Activated gamma-delta T cell treated with Interleukin-2 at 50 U/mL for 16 hours (primary cell): ENCODE results near the gene COQ2.
"Not testable (repeated sequence)": the region's sequence is repeated elsewhere in the genome, so short reads cannot be mapped to it uniquely, and the experiment has no call there.

Experiments
- DNase-seq: peaks from one replicate; pipeline ENCODE4 v3.0.0-alpha.2; 2020

The COQ2 gene, protein sequence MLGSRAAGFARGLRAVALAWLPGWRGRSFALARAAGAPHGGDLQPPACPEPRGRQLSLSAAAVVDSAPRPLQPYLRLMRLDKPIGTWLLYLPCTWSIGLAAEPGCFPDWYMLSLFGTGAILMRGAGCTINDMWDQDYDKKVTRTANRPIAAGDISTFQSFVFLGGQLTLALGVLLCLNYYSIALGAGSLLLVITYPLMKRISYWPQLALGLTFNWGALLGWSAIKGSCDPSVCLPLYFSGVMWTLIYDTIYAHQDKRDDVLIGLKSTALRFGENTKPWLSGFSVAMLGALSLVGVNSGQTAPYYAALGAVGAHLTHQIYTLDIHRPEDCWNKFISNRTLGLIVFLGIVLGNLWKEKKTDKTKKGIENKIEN

GRCh38 chr4:83284193-83285054 lies at the start of gene COQ2:
Gene COQ2, minus strand, starts transcription at chr4:83284798. Its CDS starts 34 bp downstream, at chr4:83284764.
- DNase-seq, result peak; percentile 93

GRCh38 chr4:83331956-83332355 lies 47.4 kb upstream of the COQ2 start:
- no peak for DNase-seq

GRCh38 chr4:83329521-83330110 lies 45.0 kb upstream of the COQ2 start:
- no peak for DNase-seq

DNA sequence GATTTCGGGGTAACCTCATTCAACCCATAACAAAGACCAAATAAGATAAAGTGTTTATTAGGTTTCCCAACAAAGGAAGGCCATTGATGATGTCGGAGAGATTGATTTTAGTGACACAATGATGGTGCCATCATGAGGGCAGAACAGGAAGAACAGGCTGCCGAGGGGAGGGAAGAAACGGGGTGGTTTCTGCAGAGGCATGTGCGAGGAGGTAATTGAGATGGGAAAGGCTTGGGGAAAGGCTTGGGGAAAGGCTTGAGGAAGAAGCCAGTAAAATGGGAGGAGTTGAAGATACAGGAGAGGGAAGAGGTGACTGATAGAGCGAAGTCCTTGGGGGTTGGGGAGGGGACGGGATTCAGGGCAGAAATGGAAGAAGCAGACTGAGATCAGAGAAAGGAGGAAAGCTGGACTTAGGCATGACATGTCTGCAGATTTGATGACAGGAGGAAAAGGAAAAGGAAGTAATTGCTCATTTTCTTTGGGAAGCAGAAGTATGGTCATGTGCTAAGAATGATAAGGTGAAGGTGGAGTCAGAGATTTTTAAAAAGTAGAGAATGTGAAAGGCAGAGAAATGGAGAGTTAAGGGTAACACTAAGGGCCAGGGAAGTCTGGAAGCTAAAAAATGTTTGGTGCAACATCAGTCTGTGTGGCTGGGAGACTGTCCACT lies 44.1 kb upstream of the COQ2 start:
- no peak for DNase-seq

DNA sequence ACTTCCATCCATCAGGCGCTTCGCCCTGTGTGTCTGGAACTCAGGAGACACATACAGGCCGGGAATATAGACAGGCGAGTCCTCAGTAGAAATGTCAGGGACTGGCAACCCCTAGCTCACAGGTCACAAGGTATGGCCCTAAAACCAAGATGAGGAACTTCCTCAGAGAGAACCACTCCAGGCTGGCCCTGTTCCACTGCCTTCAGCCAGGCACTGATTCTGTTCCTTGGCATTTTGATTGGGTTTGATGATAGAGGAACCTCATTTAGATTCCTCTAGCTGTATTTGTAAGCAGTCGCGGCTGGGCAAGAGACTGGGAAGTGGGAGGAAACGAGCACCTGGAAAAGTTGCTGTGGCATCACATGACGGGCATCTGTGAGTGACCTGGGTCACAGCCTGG lies 41.9 kb upstream of the COQ2 start:
- DNase-seq, result no peak

DNA sequence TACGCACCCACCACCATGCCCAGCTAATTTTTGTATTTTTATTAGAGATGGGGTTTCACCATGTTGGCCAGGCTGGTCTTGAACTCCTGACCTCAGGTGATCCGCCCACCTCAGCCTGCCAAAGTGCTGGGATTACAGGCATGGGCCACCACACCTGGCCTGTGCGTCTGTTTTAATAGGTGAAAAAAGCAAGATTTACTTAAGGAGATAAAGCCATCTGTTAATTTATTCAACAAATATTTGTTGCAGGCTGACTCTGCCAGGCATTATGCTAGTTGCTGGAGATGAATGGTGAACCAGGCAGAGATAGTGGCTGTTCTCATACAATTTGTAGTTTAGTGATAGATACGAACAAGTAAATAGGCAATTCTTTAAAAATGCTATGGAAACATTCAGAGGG lies 40.7 kb upstream of the COQ2 start:
- DNase-seq, result not testable (repeated sequence)

DNA sequence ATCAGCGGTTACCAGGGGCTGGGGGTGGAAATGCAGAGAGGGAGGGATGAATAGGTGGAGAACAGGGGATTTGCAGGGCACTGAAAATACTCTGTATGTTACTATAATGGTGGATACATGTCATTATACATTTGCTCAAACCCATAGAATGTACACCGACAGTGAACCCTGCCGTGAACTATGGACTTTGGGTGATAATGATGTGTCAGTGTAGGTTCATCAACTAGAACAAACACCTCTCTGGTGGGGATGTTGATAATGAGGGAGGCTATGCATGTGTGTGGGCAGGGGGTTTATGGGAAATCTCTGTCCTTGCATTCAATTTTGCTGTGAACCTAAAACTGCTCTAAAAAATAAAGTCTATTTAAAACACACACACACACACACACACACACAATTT lies 38.5 kb upstream of the COQ2 start:
- DNase-seq, result no peak

DNA sequence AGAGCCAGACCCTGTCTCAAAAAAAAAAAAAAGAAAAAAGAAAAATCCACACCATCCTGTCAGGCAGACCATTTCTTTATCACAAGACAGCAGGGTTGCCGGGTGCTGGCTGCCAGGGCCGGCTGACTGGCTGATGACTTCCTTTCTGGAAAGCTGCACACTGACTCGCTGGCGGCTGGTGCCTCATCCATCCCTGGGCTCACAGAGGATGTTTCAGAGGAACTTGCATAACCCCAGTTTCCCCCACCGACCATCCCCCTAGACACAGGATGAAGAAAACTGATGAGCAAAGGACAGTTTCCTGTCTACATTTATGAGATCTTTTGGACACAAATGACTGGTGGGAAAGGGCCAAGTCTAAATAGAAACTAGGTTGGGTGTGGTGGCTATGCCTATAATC lies 36.0 kb upstream of the COQ2 start:
- no peak for DNase-seq

GRCh38 chr4:83318666-83319065 lies 34.1 kb upstream of the COQ2 start:
- no peak for DNase-seq

- no peak for DNase-seq
Measured at GRCh38 chr4:83317671-83318070, 33.1 kb upstream of the COQ2 start.

DNA sequence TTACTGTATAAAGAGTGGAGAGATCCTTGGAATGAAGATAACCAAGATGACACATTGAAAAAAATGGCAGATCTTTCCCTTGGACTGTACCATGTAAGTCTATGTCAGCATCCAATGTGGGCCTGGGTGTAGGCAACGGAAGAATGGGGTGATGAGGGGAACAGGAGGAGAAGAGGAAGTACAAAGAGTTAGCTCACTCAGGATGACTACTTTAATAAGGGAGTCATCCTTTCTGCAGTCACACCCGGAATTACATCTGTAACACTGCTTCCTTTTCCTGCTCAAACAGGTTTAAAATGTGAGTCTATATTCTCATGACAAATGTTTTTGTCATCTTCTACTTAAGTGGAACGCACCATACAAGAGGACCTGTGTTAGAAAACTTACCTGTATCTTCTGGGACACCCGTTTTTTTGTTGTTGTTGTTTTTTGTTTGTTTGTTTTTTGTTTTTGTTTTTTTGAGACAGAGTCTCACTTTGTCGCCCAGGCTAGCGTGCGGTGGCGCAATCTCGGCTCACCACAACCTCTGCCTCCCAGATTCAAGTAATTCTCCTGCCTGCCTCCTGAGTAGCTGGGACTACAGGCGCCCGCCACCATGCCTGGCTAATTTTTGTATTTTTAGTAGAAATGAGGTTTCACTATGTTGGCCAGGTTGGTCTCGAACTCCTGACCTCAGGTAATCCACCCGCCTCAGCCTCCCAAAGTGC lies 32.0 kb upstream of the COQ2 start:
- no peak for DNase-seq

DNA sequence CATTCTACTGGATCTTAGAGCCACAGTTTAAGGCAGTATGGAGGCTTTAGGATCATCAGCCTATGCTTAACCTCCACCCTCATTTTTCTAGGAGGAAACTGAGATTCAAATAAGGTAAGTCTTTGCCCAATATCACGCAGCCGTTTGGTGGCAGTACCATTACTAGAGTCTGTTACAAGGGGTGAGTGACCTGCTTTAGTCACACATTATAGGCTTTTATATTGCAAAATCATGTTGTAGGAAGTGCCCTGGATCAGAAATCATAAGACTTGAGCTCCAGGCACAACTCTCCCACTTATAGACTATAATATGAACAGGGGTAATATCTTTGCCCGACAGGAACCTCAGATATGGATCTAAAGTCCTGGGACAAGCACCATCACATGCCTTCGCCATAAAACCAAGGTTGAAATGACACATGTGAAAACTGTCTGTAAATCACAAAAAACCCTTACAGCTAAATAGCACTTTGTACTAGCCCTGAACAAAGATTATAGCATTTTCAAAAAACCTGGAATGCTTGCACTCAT lies 30.8 kb upstream of the COQ2 start:
- no peak for DNase-seq

DNA sequence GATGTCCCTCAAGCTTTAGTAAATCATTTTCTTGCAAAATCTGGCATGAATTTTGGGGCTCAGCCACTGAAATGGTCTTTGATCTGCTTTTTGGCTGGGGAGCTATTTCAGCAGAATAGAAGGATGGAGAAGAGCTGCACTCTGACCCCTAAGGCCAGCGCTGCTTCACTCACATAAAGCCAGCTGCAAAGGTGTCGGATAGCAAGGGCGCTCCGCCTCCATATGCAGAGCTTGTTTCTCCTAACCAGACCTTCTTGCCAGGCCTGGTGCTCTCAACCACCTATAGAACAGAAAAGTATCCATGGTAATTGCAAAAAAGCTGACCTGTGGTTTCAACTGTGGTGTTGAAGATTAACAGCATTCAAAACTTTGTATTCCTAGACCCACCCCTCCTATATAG lies 24.1 kb upstream of the COQ2 start:
- no peak for DNase-seq

DNA sequence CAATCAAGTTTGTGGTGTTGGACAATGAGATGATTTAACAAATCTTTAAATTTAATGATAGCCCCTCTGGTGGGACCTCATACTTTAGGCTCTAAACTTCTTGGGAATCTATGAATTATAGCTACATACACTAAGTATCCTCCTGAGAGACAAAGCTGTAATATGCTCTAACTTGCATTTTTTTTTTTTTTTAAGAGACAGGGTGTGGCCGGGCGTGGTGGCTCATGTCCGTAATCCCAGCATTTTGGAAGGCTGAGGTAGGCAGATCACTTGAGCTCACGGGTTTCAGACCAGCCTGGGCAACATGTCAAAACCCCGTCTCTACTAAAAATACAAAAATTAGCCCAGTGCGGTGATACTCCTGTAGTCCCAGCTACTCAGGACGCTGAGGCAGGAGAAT lies 23.3 kb upstream of the COQ2 start:
- no peak for DNase-seq

GRCh38 chr4:83305187-83305586 lies 20.6 kb upstream of the COQ2 start:
- no peak for DNase-seq

DNA sequence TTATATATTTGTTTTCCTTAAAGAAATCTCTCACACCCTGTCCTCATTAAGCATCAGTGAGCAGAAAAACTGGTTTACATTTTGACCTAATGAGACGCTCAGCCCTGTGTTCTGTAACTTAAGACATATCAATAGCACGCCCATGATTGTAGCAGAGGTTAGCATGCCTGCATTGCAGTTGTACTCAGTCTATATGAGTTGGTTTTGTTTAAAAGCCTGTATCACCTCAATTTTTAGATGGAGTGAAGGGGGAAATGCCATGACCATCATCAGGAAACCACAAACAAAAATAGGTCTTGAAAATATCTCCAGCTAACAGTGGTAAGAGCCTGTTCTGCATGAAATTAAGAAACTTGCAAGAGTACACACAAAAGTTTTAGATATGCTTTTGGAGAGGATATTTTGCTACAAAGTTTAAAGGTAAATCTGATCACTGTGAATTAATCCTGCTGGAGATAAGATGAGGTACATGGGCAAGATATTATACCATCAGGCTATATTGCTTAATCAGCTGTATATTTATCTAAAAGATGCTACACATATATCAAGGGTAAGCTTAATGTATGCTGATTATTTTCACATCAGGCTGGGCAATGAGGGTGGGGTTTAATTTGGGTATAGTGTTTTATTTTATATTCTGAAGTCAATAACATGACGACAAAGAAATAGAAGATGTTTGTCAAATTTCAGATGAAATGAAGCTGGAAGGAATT lies 13.1 kb upstream of the COQ2 start:
- no peak for DNase-seq

- DNase-seq, result no peak
Measured at GRCh38 chr4:83293305-83294046, 8.9 kb upstream of the COQ2 start.

- DNase-seq, result not testable (repeated sequence)
Measured at GRCh38 chr4:83290059-83290774, 5.6 kb upstream of the COQ2 start.

DNA sequence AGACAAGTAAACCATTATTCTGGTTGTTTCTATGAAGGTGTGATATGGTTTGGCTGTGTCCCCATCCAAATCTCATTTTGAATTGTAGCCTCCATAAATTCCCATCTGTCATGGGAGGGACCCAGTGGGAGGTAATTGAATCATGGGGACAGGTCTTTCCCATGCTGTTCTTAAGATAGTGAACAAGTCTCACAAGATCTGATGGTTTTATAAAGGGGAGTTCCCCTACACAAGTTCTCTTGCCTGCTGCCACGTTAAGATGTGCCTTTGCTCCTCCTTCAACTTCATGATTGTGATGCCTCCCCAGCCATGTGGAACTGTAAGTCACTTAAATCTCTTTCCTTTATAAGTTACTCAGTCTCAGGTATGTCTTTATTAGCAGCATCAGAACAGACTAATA lies 3.8 kb upstream of the COQ2 start:
- DNase-seq, result not testable (repeated sequence)

DNA sequence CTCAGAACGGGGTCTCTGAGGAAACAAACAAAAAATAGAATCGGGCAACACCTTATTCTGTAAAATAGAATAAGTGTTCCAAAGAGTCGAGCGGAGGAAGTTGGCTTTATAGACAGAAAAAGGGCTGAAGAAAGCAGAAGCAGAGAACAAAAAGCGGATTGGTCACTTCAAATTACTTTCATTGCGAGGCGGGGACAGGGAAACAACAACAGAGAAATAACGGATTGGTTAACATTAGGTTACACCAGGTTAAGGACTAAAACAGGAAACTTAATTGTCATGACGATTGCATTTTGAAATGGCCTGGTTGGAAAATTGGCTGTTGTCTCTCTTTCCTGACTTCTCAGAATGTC lies 433 bp upstream of the COQ2 start:
- no peak for DNase-seq
